NCI-H1105 treated with DMSO at 0.1 percent for 48 hours (cell line): Measurements from ENCODE around the gene SHANK2.

Source experiments
- DNase-seq: peaks from one replicate; lab custom pipeline; 2025; lab: John Stamatoyannopoulos, UW

SHANK2 gene

GRCh38 chr11:71222318-71223080, 29.9 kb downstream of the SHANK2 start:
- DNase-seq, result no peak

- DNase-seq, result no peak
Observed at GRCh38 chr11:71221821-71222220, 30.6 kb downstream of the SHANK2 start.

GRCh38 chr11:71221201-71221600, 31.2 kb downstream of the SHANK2 start:
- no peak for DNase-seq

GRCh38 chr11:71218789-71219499, 33.4 kb downstream of the SHANK2 start:
- DNase-seq, result no peak

GRCh38 chr11:71215425-71215965, 36.9 kb downstream of the SHANK2 start:
- no peak for DNase-seq

GRCh38 chr11:71214553-71215424, 37.6 kb downstream of the SHANK2 start:
- DNase-seq, result no peak

GRCh38 chr11:71213696-71214552, 38.5 kb downstream of the SHANK2 start:
- DNase-seq, result no peak

GRCh38 chr11:71212871-71213559, 39.4 kb downstream of the SHANK2 start:
- no peak for DNase-seq

GRCh38 chr11:71211631-71212030, 40.7 kb downstream of the SHANK2 start:
- DNase-seq, result no peak

- DNase-seq, result no peak
Observed at GRCh38 chr11:71210861-71211260, 41.5 kb downstream of the SHANK2 start.

GRCh38 chr11:71209656-71210055, 42.7 kb downstream of the SHANK2 start:
- DNase-seq, result no peak

GRCh38 chr11:71209181-71209580, 43.2 kb downstream of the SHANK2 start:
- no peak for DNase-seq

GRCh38 chr11:71208011-71208774, 44.2 kb downstream of the SHANK2 start:
- no peak for DNase-seq

GRCh38 chr11:71207563-71207962, 44.8 kb downstream of the SHANK2 start:
- DNase-seq, result no peak

GRCh38 chr11:71206186-71206585, 46.2 kb downstream of the SHANK2 start:
- DNase-seq, result no peak

GRCh38 chr11:71204748-71205664, 47.4 kb downstream of the SHANK2 start:
- DNase-seq, result no peak

GRCh38 chr11:71204294-71204693, 48.1 kb downstream of the SHANK2 start:
- DNase-seq, result no peak

- DNase-seq, result no peak
Observed at GRCh38 chr11:71203681-71204080, 48.7 kb downstream of the SHANK2 start.

GRCh38 chr11:71202966-71203365, 49.4 kb downstream of the SHANK2 start:
- DNase-seq, result no peak
